IPS DF 6.9 (cell line): ENCODE measurements around the gene CLDN6.
A peak's percentile ranks its signal among the peaks of the same experiment; 100 is the strongest.

Experiments used
- DNase-seq: peaks from one replicate; pipeline ENCODE4 v3.0.0-alpha.2; 2013; ENCODE audit warnings: low read depth, low spot score
- H3K27ac ChIP-seq: one replicate; pipeline ENCODE4 v1.5.1; 2013; ENCODE audit warnings: low read length, control low read depth
- H3K27me3 ChIP-seq: 2 replicates; pipeline ENCODE4 v1.6.1; 2013; ENCODE audit warnings: mild to moderate bottlenecking, low read length; ENCODE audit not compliant: control insufficient read depth, insufficient read depth
- H3K36me3 ChIP-seq: 2 replicates; pipeline ENCODE4 v1.6.1; 2013; ENCODE audit warnings: low read length; ENCODE audit not compliant: control insufficient read depth, insufficient read depth
- H3K4me1 ChIP-seq: 2 replicates; pipeline ENCODE4 v1.6.1; 2013; ENCODE audit warnings: low read length; ENCODE audit not compliant: control insufficient read depth, insufficient read depth
- H3K4me3 ChIP-seq: 2 replicates; pipeline ENCODE4 v1.5.1; 2013; ENCODE audit warnings: mild to moderate bottlenecking, low read length
- H3K9me3 ChIP-seq: 2 replicates; pipeline ENCODE4 v1.6.1; 2013; ENCODE audit warnings: low read length, inconsistent platforms; ENCODE audit not compliant: control insufficient read depth, insufficient read depth
- WGBS: extraction: QIAGEN DNeasy Blood & Tissue Kit; methylation state at CpG from one replicate; pipeline ENCODE4 v1.1.7; 2013; ENCODE audit warnings: mixed read lengths, missing lambda C conversion rate; ENCODE audit not compliant: insufficient read length, insufficient coverage; 5-methylcytosine and 5-hydroxymethylcytosine counted together

Gene CLDN6

GRCh38 chr16:3026003-3026378, 8.0 kb upstream of the CLDN6 start:
- peaks cover 8% of the 10 kb centered on the region for H3K4me1 ChIP-seq
- H3K9me3 ChIP-seq, result no peaks in the 10 kb centered on the region
- H3K4me3 ChIP-seq, result no peak overlapping the region
- DNase-seq, result no peak
- WGBS, result no CpG with 5 or more reads among the region's 8 CpGs
- H3K36me3 ChIP-seq, result peaks cover 18% of the 10 kb centered on the region
- no peaks in the 10 kb centered on the region for H3K27me3 ChIP-seq
- no peak overlapping the region for H3K27ac ChIP-seq

GRCh38 chr16:3025032-3026002, 7.3 kb upstream of the CLDN6 start:
- WGBS, result no CpG with 5 or more reads among the region's 18 CpGs
- Histone ChIP-seq H3K4me1 (peaks cover 8% of the 10 kb centered on the region), H3K4me3 (no peak overlapping the region), H3K27ac (no peak overlapping the region), H3K36me3 (peaks cover 18% of the 10 kb centered on the region), H3K27me3 (no peaks in the 10 kb centered on the region), H3K9me3 (no peaks in the 10 kb centered on the region)
- no peak for DNase-seq

DNA sequence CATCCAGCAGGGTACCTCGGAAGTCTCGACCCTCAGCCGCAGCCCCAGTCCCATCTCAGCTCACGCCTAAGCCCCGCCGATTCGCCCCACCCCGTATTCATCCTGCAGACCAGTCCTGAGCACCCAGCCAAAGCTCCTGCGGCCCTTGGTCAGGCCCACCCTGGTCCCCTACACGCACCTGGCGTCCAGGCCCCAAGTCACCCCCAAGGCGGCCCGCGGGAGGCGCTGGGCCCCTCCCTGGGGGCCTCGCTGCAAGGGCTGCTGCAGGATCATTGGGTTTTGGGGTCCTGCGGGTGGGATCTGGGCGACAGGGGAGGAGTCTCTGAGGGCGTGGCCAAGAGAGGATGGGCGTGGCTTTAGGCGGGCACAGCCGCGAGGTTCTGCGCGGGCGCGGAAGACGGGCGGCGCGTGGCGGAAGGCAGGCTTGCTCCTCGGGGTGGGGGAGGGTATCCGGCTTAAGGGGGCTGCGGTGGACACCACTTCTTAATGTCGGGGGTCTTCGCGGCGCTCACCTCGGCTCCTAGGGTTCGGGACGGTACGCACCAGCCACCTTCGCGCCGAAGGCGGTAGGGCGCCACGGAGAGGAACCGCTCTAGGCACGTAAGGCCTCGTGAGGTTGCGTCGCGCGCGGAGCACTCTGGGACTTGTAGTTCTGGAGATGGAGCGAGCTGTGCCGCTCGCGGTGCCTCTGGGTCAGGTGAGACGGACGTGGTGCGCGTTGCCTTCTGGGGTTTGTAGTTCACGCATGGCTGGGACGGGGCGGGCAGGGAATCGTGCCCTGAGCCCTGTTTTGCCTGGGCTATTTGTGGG, 5.9 kb upstream of the CLDN6 start, which contains the start of the genes HCFC1R1 and THOC6:
HCFC1R1 (minus strand) TSS at position 274 of the 810 bp plus-strand sequence; CDS start at position 273, 1 bp downstream.
THOC6 (plus strand) TSS at position 367 of the 810 bp plus-strand sequence; CDS start at position 659, 292 bp downstream.
- Histone ChIP-seq H3K36me3 (peaks cover 18% of the 10 kb centered on the region), H3K27me3 (no peaks in the 10 kb centered on the region), H3K27ac (no peak within 1 kb of the TSS), H3K4me1 (peaks cover 8% of the 10 kb centered on the region), H3K9me3 (no peaks in the 10 kb centered on the region), H3K4me3 (peak within 1 kb of the TSS; percentile 60; the same call in 1 of the 2 replicates)
- no CpG with 5 or more reads among the region's 69 CpGs for WGBS
- DNase-seq, result no peak

DNA sequence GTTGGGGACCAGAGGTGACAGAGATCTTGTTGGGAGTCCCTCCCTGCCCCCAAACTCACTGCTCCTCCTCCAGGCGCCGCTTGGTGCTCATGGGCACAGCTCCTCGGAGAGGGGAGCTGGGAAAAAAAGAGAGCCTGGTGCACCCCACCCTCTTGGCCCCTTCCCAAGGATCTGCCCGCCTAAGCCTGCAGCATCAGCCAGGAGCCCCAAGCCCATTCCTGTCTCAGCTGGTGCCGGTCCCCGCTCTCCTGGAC, 5.4 kb upstream of the CLDN6 start:
- H3K27me3 ChIP-seq, result no peaks in the 10 kb centered on the region
- peak overlapping the region; percentile 60; the same call in 1 of the 2 replicates for H3K4me3 ChIP-seq
- no peak for DNase-seq
- WGBS, result no CpG with 5 or more reads among the region's 6 CpGs
- H3K4me1 ChIP-seq, result peaks cover 6% of the 10 kb centered on the region
- H3K9me3 ChIP-seq, result no peaks in the 10 kb centered on the region
- H3K36me3 ChIP-seq, result peaks cover 18% of the 10 kb centered on the region
- no peak overlapping the region for H3K27ac ChIP-seq

- Histone ChIP-seq H3K4me1 (peaks cover 6% of the 10 kb centered on the region), H3K9me3 (no peaks in the 10 kb centered on the region), H3K4me3 (peak overlapping the region; percentile 60; the same call in 1 of the 2 replicates), H3K27ac (no peak overlapping the region), H3K27me3 (no peaks in the 10 kb centered on the region), H3K36me3 (peaks cover 18% of the 10 kb centered on the region)
- no CpG with 5 or more reads among the region's 8 CpGs for WGBS
- no peak for DNase-seq
Observed at GRCh38 chr16:3022684-3023414, 4.9 kb upstream of the CLDN6 start.

DNA sequence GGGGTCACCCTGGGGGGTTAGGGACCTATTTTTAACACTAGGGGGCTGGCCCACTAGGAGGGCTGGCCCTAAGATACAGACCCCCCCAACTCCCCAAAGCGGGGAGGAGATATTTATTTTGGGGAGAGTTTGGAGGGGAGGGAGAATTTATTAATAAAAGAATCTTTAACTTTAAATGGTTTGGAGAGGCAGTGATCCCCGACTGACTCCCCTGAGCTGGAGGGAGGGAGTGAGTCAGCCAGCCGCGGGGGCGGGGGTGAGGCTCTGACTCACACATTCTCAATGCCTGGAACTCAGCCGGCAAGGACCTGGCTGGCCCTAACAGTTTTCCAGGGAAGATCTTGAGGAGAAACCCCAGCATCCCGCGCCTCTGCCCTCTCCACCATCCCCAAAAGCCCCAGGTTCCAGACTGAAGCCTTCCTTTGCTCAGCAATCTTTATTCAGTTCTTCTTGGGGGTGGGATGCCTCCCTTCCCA, 4.3 kb upstream of the CLDN6 start:
- H3K4me3 ChIP-seq, result peak overlapping the region; percentile 6; the same call in 1 of the 2 replicates
- no peak for DNase-seq
- no CpG with 5 or more reads among the region's 8 CpGs for WGBS

GRCh38 chr16:3021449-3022207, 3.6 kb upstream of the CLDN6 start:
- DNase-seq, result no peak
- Histone ChIP-seq H3K27ac (no peak overlapping the region), H3K27me3 (no peaks in the 10 kb centered on the region), H3K4me1 (peaks cover 5% of the 10 kb centered on the region), H3K4me3 (peak overlapping the region; percentile 41; the same call in 1 of the 2 replicates), H3K36me3 (peaks cover 14% of the 10 kb centered on the region), H3K9me3 (no peaks in the 10 kb centered on the region)
- WGBS, result no CpG with 5 or more reads among the region's 25 CpGs

More for the DNA sequence above, 4.3 kb upstream of the CLDN6 start:
- peaks cover 18% of the 10 kb centered on the region for H3K36me3 ChIP-seq
- H3K27ac ChIP-seq, result no peak overlapping the region
- no peaks in the 10 kb centered on the region for H3K9me3 ChIP-seq
- H3K27me3 ChIP-seq, result no peaks in the 10 kb centered on the region
- H3K4me1 ChIP-seq, result peaks cover 5% of the 10 kb centered on the region

DNA sequence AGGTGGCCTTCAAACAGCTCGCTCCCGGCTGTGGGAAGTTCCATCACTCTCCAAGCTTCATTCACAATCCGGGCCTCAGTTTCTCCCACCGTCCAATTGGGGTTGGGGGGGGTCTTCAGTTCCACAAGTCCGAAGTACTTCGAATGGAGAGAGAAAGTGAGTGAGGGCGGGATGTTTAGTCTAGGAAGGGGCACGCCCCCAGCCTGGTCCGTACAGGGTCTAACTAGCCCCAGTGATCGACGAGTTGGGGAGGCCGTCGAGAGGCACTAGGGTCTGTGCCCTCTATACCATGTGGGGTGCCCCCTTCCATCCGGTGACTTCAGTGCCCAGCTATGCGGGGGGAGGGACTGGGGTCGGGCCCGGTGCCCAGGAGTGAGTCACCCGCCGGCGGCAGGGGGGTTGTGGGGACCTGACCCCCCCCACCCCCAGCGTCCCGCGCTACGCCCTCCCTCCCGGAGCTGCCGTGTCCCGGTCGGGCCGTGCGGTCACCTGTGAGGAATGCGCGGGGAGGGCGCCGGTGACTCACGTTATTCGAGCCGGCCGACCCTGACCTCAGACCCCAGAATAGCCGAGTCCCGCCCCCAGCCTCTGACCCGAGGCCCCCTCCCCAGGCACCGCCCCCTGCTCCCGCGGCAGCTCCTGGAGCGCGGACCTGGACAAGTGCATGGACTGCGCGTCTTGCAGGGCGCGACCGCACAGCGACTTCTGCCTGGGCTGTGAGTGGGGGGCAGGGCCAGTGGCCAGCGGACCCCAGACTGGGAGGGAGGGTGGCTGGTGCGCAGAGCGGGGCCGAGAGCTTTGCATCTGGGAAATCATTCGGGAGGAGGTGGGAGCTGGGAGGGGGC, 2.8 kb upstream of the CLDN6 start:
- Histone ChIP-seq H3K36me3 (peaks cover 10% of the 10 kb centered on the region), H3K27ac (no peak overlapping the region), H3K4me1 (peaks cover 8% of the 10 kb centered on the region), H3K4me3 (peak overlapping the region; percentile 41), H3K27me3 (no peaks in the 10 kb centered on the region), H3K9me3 (no peaks in the 10 kb centered on the region)
- no peak for DNase-seq
- WGBS, result no CpG with 5 or more reads among the region's 57 CpGs

DNA sequence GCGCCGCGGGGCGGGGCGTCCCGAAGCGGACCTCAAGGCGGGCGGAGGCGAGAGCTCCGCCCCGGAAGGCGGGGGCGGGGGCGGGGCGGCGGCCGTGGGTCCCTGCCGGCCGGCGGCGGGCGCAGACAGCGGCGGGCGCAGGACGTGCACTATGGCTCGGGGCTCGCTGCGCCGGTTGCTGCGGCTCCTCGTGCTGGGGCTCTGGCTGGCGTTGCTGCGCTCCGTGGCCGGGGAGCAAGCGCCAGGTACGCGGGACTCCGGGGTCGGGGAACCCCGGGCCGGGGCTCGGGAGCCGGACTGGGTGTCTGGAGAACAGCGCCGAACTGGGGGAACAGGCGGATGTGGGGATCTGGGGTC, 2.2 kb upstream of the CLDN6 start, which contains the start of gene TNFRSF12A:
TNFRSF12A (plus strand) TSS at position 122 of the 357 bp plus-strand sequence; CDS start at position 152, 30 bp downstream.
- Histone ChIP-seq H3K27ac (no peak within 1 kb of the TSS), H3K9me3 (no peaks in the 10 kb centered on the region), H3K27me3 (no peaks in the 10 kb centered on the region), H3K4me1 (peaks cover 10% of the 10 kb centered on the region), H3K4me3 (peak within 1 kb of the TSS; percentile 41), H3K36me3 (peaks cover 12% of the 10 kb centered on the region)
- WGBS, result no CpG with 5 or more reads among the region's 49 CpGs
- no peak for DNase-seq
